GM21515 (cell line): Measurements from ENCODE around the gene PODXL.

Experiments used
- ATAC-seq: cut with Tn5 transposase; IDR thresholded peaks from one replicate; pipeline ENCODE4 v1.9.1; 2021; ENCODE audit not compliant: unreplicated experiment

The PODXL gene

GRCh38 chr7:131455001-131455400, 101.4 kb downstream of the PODXL start:
- ATAC-seq, result no peak

DNA sequence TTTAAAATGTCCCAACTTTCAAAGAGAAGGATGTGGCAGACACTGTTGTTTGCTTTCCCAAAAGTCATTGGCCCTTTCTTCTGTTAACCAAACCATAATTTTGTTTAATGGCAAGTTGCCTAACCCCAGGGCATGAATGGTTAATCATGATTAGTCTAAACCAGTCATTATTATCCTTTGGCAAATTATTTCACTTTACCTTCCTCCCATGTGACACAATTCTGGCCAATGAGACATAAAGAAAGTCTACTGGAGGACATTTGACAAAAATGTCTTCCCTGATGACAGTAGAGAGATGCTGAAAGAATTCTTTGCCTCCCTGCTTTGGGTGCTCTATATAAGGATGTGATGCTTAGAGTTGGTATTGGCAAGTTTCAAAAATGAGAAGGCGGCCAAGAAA, 101.9 kb downstream of the PODXL start:
- ATAC-seq, result no peak
